Gastroesophageal sphincter (tissue), 3 donors: ENCODE results near the gene RASSF5.

ENCODE experiments used
- EP300 ChIP-seq: sonication (generic); formaldehyde crosslinking; IDR thresholded peaks from one replicate; pipeline ENCODE4 v1.6.1; 2017; ENCODE audit warnings: antibody characterized with exemption, mild to moderate bottlenecking
- POLR2A ChIP-seq, 2 donors: fragments of 450-650 bp; IDR thresholded peaks; one replicate each; pipeline ENCODE4 v1.6.1; 2017; ENCODE audit warnings: antibody characterized with exemption in 2 of 2, mild to moderate bottlenecking in 2 of 2, moderate library complexity in 1 of 2
- POLR2AphosphoS5 ChIP-seq: sonication (generic); formaldehyde crosslinking; IDR thresholded peaks from one replicate; pipeline ENCODE4 v1.6.1; 2017; ENCODE audit warnings: antibody characterized with exemption
- TF ChIP-seq, protein P1 (sequence below), 4 experiments: fragments of 200-600 bp in 2 of 4; fragments of 450-650 bp in 2 of 4; sonication (generic) in 1 of 4; IDR thresholded peaks; one replicate each; pipeline ENCODE4 v1.5.1; 2017 to 2019; ENCODE audit warnings: antibody characterized with exemption in 4 of 4, mild to moderate bottlenecking in 2 of 4, moderate library complexity in 2 of 4

DNA sequence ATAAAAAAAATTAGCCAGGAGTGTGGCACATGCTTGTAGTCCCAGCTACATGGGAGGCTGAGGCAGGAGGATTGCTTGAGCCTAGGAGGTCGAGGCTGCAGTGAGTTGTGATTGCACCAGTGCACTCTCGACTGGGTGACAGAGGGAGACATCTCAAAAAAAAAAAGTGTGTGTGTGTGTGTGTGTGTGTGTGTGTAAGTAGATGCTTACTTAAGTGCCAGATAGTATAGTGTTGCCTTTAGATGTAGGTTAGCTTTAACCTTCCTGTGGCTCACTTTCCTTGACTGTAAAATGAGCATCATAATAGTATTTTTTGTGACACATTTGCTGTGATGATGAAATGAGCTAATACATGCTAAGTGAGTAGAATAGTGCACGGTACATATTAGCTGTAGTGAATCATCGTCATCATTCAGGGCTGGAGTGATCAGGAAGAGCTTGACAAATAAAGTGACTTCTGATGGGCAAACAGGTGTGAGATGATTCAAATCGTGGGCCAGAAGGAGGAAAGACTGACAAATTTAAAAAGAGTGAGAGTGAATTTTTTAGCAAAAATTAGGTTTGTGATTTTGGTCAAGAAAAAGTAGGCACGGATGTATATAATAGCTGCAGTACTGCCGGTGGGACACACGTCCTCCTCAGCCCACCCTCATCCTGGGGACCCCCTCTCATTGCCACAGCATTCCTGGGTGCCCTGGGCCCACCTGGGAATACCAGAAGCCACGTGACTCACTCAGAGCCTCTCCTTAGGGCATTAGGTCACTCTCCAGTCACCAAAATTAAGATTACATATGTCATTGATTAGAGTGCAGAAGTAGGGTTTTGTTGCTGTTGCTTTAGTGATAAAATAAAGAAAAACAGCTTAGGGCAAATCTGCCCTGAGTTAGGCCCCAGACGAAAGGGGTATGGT is 71.0 kb downstream of the RASSF5 start:
- TF ChIP-seq POLR2A (IDR thresholded peaks at IDR 0.05): no peak
- TF ChIP-seq, protein P1, sequence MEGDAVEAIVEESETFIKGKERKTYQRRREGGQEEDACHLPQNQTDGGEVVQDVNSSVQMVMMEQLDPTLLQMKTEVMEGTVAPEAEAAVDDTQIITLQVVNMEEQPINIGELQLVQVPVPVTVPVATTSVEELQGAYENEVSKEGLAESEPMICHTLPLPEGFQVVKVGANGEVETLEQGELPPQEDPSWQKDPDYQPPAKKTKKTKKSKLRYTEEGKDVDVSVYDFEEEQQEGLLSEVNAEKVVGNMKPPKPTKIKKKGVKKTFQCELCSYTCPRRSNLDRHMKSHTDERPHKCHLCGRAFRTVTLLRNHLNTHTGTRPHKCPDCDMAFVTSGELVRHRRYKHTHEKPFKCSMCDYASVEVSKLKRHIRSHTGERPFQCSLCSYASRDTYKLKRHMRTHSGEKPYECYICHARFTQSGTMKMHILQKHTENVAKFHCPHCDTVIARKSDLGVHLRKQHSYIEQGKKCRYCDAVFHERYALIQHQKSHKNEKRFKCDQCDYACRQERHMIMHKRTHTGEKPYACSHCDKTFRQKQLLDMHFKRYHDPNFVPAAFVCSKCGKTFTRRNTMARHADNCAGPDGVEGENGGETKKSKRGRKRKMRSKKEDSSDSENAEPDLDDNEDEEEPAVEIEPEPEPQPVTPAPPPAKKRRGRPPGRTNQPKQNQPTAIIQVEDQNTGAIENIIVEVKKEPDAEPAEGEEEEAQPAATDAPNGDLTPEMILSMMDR (IDR thresholded peaks at IDR 0.05): no peak
- TF ChIP-seq EP300: no peak
- no peak for TF ChIP-seq POLR2AphosphoS5
